Stimulated activated naive CD4-positive, alpha-beta T cell (primary cell): ENCODE results near the gene GPN1.
"Not testable (repeated sequence)": the region's sequence is repeated elsewhere in the genome, so short reads cannot be mapped to it uniquely, and the experiment has no call there.

Experiments used
- DNase-seq, 6 experiments: peaks; one replicate each; lab custom pipeline; 2025; lab: John Stamatoyannopoulos, UW

Gene GPN1

DNA sequence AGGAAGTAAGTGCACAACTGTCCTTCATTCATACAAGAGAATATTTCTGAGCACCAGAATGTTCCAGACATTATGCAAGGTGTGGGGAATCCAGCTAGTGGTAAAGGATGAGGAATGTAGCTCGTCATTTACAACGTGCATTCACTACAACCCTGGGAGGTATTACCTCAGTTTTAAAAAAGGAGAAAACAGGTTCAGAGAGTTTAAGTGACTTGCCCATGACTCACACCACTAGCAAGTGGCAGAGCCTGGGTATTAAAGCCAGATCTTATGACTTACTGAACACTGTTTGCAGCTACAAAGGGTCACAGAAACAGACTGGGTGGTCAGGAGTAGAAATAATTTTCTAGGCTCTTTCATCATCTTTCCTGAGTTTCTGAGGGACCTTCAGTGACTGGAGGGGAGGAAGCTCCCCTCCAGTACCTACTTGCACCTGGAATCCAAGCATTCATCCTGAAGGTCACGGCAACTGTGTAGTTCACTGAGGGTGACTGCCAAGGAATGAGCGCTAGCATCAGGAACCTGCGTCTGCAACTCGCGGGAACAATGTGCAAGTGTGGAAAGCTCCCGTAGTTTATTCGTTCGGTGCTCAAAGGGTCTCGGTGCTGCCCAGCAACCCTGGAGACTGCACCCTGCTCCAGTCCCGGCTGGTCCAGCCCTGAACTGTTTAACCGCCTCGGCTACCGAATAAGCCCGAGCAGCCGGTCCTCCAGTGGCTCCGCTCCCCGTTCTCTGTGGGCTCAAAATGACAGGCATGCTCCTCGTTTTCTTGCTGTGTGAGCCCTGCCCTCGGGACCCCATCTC lies 685 bp upstream of the GPN1 start:
- DNase-seq: no peak

DNA sequence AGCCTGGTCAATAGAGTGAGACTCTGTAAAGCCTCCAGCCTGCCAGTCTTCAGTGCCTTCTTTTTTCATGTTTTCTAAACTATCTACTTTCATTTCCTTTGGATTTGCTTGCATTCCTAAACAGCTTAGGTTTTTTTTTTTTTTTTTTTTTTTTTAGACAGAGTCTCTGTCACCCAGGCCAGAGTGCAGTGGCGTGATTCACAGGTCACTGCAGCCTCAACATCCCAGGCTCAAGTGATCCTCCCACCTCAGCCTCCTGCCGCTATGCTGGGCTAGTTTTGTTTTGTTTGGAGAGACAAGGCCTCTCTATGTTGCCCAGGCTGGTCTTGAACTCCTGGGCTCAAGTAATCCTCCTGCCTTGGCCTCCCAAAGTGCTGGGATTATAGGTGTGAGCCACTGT lies 1.4 kb downstream of the GPN1 start:
- DNase-seq: not testable (repeated sequence)

DNA sequence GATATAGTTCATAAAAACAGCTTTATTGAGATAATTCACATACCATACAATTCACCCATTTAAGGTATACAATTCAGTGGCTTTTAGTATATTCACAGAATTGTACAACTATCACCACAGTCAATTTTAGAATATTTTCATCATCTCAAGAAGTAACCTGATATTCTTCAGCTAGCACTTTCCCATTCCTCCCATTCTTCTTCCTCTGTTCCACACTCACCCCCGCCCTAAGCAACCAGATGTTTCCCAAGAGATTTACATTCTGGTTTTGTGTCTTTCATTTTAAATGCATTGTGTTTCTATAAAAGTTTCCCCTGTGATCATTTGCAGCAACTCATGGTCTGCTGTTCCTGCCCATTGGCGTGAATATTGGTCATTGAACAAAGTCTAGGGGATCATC lies 5.4 kb downstream of the GPN1 start:
- no peak for DNase-seq

DNA sequence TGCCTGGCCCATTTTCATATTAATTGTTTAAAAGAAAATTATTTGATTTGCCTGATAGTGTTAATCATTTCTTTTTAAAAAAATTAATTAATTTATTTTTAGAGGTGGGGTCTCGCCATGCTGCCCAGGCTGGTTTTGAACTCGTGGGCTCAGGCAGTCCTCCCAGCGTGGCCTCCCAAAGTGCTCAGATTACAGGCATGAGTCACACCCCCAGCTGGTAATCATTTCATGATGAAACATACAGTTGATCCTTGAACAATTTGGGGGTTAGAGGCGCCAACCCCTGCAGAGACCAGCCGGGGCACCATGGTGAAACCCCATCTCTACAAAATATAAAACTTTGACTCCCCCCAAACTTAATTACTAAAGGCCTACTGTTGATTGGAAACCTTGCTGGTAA lies 7.9 kb downstream of the GPN1 start:
- DNase-seq: no peak

DNA sequence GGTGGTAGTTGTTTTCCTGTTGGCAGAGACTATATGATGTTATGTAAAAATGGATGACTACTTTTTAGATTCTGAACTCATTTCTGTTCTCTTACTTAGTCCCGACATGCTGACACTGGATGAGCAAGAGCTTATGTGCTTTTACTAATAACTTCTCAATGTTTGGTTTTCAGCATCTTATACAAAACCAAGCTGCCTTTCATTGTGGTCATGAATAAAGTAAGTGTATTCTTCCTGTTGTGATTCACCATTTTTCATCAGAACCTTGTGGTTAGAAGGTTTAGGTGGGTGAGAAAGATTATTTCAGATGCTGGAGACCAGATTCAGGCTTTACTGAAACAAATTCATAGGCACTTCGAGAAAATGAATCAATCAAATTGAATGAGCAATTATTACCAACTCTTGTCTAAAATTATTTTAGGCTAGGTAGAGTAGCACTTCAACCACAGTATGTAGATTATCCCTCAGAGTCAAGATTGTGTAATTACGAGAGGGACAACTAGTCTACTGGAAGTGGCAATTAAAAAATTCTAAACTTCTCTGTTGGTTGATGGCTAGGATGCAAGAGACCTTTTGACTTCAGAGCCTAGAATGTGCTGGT lies 9.3 kb downstream of the GPN1 start:
- DNase-seq: no peak

DNA sequence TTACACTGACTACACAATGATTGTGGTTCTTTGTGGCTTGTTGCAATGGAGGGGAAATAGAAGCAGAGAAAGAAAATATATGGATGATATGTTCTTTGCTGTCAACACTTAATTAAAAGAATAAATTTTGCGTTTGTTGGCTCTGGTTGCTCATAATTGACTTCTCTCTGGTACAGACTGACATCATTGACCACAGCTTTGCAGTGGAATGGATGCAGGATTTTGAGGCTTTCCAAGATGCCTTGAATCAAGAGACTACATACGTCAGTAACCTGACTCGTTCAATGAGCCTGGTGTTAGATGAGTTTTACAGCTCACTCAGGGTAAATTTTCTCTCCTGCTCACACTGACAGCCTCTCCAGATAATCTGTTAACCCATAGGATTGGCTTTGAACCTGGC lies 9.9 kb downstream of the GPN1 start:
- no peak for DNase-seq

DNA sequence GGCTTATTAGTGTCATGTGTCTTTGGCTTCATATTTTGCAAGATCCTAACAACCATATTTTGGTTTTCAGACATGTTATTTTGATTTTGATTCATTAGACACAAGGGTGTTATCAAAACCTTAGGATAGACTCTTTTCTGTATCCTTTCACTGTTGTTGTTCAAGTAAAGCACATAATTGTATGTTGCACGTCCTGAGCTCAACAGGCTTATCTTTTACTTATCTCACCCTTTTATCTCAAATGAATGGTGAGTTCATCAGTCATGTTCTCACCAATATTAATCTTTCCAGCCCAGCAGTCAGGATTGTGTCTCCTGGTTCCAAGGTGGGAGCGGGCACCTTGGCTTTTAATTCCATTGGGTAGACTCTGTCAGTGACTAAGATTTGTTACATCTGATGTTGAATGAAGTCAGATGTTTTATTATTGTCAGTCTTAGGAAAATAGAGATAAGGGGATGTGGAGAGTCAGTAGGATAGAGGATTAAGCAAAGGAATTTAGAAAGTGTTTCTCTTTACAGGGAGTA lies 11.9 kb downstream of the GPN1 start:
- DNase-seq: no peak

DNA sequence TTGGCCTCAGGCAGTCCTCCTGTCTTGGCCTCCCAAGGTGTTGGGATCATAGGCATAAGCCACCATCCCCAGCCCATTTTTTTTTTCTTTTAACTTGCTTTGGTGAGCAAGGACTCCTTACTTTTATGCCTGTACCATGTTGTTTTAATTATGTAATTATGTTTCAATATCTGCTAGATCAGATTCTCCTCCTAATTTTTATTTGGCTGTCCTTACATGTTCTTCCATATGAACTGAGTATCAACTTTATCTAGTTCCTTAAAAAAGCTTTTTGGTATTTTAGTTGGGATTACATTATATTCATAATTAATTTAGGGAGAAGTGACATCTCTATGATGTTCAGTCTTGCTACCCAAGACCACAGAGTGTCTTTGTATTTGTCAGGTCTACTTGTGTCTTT lies 16.3 kb downstream of the GPN1 start:
- DNase-seq: no peak

DNA sequence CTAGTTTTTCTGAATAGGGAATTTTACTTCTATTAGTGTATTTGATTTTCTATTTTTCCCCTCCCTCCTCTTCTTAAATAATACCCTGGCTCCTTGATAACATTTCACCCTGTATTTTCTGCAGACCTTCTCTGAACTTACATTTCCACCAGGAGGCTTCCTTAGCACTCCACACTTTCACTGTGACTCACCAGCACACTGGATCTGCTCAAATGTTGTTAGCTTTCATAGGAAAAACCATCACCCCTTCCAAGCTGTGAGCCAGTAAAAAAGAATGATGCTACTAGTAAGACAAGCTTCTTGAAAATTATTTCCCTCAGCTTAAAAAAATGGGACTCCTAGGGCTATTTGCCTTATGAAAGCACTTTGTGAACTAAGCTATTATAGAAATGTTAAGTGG lies 18.4 kb downstream of the GPN1 start:
- DNase-seq: no peak

DNA sequence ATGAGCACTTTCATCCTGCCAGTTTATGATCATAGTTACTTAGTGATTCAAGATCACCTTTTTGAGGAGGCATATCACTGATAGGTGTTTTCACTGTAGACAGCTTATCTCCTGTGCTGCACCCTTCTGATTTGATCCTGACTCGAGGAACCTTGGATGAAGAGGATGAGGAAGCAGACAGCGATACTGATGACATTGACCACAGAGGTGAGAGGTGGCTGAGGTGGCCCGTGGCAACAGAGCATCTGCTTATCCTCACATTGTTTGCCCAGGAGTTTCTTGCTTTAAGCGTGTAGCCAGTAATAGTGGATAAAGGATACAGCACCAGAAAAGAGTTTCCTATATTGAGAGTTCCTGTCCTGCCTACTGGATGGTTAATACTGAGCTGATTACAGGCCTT lies 18.9 kb downstream of the GPN1 start:
- no peak for DNase-seq

DNA sequence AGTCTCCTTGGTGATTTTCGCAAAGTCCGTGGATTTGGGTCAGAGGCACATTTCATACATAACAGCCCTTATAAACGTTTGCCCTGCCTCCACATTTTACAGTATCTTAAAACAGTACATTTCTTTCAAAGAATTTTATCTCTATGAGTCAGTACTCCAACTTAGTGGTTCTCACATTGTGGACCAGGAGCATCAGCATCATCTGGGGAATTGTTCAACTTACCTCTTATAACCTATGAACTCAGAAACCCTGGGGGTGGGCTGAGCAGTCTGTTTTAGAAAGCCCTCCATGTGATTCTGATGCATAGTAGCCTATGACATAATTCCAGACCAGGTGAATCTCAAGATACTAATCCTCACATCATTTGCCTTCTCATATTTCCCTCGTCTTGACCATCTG lies 22.2 kb downstream of the GPN1 start:
- DNase-seq: no peak

DNA sequence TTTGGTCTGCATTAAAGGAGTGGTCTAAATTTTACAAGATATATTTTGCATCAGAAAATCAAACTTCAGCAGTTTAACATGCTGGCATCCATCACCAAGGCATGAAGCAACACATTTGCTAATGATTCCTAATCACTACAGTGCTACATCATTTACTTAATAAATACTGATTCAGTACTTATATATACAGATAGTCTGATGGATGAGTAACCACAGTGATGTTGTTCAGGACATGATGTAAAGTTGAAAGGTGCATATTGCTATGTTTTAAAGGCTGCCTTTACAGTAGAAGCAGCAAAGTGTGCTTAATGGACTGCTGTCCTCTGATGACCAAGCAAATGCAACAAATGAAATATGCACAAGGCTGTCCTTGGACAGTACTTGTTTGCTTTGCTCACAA lies 23.5 kb downstream of the GPN1 start:
- no peak for DNase-seq

DNA sequence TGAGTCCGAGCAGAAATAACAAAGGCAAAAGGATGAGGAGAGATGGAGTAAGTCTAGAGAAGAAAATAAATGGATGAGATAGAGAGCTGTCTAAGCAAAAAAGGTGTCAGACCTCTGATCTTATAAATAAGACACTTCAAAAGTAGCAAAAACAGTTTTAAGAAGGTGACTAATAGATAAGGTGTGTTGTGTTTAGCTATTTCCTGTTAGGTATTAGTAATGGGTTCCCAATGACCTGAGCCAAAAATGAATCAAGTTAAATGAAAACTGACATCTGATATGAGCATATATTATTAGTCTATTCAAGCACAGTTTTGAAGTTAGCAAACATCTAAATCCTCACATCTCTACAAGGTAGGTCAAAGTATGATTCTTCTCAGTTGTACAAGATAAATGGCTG lies 23.9 kb downstream of the GPN1 start:
- DNase-seq: no peak

DNA sequence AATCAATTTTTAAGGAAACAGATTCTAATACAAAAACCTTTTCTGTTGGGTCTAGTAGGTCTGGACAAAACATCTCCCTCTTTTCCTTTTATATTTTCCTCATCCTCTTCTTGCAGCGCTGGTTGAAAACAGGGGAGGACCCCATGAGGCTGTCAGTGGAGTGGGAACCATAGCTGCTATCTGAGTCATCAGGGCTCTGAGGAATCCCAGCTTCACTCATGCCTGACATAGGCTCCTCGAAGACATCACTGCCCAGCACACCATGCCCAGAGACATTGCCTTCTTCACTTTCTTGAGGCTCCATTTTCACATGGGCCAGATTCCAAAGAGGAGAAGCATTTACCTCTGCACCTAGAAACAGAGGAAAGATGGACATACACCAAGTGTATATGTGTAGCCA lies 24.5 kb downstream of the GPN1 start:
- no peak for DNase-seq

DNA sequence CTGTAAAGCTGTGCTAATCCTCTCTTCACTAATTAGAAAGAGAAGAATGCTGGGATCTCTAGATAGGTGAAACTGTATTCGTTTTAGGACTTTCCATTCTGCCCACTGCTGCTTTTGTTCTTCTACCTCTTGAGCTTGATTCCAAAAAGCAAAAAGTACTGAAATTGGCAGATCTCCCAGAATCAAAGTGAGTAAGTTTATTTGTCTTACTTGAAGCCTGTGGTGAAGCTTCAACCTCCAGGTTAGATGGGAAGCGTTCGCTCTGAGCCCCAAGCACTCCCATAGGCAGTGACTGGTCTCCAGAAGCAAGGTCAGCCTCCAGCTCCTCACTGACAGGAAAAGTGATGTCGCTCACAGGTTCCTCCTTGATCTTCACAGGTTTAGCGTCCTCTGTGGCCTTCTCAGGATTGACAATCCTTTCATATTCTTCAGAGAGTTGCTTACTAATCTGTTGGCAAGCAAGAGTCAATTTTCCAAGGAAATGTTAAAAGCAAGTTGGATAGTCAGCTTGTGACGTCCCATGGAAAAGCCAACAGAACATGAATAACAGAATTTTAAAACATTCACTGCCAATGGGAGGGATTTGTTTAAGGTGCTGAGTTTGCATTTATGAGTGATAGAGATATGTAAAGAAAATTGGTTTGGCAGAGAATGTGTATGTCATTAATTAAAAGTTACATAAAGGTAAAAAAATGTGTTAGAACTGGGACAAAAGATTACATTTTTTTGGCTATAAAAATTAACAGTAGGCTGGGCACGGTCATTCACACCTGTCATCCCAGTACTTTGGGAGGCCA lies 26.5 kb downstream of the GPN1 start:
- no peak for DNase-seq

DNA sequence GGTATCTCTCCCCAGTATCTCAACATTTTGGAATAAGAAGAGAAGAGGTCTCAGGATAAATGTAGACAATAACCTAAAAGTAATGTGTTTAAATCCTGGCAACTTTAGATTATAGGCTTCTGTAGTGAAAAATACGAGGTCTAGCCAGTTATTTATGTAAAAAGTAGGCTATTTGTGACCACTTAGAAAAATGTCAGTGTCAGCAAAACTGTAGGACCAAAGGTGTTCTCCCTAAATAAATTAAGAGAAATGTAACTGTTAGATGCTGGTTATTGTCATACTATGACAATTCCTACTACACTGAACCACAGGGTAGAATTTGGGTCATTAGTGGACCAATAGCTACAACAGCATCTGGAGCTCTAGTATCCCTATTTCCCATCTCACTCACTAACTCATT lies 32.5 kb downstream of the GPN1 start:
- no peak for DNase-seq

DNA sequence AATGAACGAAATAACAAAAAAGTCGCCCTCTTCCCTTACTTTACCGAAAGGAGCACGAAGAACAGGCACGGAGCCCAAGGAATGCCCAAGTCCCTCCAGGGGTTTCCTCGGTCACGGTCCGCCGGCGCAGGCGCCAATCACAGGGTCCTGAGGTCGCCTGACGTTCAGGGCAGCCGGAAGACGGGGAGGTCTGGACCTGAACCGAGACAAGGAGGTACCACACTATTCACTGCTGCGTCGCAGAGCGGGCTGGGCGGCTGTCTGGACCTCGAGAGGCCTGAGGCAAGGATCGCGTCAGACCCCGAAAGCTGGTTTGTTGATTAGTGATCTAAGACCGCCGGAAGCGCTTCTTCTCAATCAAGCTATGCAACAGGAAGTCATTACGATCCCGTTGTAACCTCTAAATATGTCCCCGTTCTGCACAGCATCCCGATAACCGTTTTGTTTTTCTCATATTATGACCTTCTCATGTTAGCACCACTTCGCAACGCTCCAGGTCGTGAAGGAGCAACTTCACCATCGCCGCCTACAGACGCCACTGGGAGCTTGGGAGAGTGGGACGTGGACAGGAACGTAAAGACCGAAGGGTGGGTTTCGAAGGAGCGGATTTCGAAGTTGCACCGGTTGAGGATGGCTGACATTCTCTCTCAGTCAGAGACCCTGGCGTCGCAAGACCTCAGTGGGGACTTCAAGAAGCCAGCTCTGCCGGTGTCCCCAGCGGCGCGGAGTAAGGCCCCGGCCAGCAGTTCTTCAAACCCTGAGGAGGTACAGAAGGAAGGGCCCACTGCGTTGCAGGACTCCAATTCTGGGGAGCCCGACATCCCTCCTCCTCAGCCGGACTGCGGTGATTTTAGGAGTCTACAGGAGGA lies 34.7 kb downstream of the GPN1 start, which contains the start of the genes SLC4A1AP and SUPT7L:
Gene SLC4A1AP (plus strand): TSS at position 605 of the 869 bp plus-strand sequence. CDS start 26 bp downstream, at position 631.
Gene SUPT7L (minus strand): TSS at position 330 of the 869 bp plus-strand sequence. CDS start 1,422 bp downstream, outside the sequence.
- peak; percentile 68 to 98 (median 81) for DNase-seq

DNA sequence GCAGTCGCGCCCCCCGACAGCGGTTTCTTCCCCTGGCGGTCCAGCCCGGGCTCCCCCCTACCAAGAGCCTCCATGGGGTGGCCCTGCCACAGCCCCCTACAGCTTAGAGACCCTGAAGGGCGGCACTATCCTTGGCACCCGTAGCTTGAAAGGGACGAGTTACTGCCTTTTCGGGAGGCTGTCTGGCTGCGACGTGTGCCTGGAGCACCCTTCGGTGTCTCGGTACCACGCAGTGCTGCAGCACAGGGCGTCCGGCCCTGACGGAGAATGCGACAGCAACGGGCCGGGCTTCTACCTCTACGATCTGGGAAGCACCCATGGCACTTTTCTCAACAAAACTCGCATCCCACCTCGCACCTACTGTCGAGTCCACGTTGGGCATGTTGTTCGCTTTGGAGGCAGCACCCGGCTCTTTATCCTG lies 35.3 kb downstream of the GPN1 start:
- peak in 1 of 6 experiments; percentile 23 for DNase-seq

DNA sequence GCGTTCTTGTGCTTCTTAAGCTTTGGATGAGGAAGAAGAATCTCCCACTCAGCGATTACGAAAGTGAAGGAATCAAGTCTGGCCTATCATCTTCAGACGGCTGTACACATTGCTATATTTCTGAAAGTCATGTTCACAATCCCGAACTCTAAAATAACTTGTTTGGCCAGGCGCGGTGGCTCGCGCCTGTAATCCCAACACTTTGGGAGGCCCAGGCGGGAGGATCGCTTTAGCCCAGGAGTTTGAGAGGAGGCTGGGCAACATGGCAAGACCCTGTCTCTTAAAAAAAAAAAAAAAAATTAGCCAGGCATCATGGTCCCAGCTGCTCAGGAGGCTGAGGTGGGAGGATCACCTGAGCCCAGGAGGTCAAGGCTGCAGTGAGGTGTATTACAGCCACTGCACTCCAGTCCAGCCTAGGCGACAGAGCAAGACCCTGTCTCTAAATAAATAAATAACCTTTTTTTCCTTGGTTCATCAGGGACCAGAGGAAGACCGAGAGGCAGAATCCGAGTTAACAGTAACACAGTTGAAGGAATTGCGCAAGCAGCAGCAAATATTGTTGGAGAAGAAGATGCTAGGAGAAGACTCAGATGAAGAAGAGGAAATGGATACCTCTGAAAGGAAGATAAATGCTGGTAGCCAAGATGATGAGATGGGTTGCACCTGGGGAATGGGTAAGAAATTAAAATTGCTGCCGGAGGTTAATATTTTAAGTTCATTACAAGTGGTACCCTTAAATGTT lies 35.9 kb downstream of the GPN1 start:
- DNase-seq: no peak

DNA sequence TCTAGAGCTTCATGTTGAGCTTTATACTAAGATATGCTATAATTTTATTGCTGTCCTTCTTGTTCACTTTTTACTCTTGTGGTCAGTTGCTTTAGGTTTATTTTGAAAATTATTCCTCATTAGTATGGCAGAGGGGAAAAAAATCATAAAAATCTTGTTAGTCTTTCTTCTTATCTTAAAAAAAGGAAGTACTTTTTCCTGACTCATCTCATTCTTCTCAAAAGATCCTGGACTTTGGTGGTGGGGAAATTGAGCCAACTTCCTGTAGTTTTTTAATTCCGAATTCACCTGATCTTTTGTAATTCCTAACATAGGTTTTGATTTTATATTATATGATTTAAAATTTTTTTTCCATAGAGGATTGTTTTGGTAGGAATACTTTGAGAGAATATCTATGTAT lies 38.6 kb downstream of the GPN1 start:
- no peak for DNase-seq

DNA sequence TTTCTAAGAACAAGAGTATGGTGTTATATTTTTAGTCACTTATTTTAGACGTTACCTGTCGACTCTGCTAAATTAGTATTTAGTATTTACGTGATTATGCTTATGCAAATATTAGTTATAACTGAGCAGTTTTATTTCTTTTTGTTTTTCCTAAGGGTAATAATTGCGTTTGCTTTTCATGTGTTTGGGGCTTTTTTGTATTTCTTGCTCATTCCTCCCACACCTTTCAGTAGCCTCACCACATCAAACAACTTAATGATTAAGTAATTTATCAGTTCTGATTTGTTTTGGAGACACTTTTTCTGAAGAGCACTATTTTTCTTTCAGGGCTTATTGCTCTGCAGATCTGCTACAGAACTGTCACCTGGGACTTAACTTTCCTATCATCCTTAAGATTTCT lies 42.4 kb downstream of the GPN1 start:
- DNase-seq: no peak
